HL-60 (cell line): Measurements from ENCODE around the gene CLTB.
A peak's percentile ranks its signal among the peaks of the same experiment; 100 is the strongest.

ENCODE experiments used
- DNase-seq, 2 experiments: peaks; one replicate each; pipeline ENCODE4 v3.0.0-alpha.2; 2010 to 2020; ENCODE audit warnings: low read depth in 1 of 2, low spot score in 1 of 2
- H3K27ac ChIP-seq: fragments of 250-450 bp; sonication (Bioruptor Pico); replicated peaks from 2 replicates; pipeline ENCODE4 v1.5.1; 2020; ENCODE audit warnings: mild to moderate bottlenecking, moderate library complexity
- H3K27me3 ChIP-seq: fragments of 250-450 bp; sonication (Bioruptor Pico); 2 replicates; pipeline ENCODE4 v1.5.1; 2021; ENCODE audit warnings: mild to moderate bottlenecking, moderate library complexity; ENCODE audit not compliant: insufficient read depth, poor library complexity, severe bottlenecking
- H3K4me3 ChIP-seq: replicated peaks from 2 replicates; pipeline ENCODE4 v1.5.1; 2011; ENCODE audit warnings: mild to moderate bottlenecking, control low read depth, low read length; ENCODE audit not compliant: insufficient read depth
- GABPA ChIP-seq: IDR thresholded peaks from 2 replicates; pipeline ENCODE4 v1.6.1; 2012; ENCODE audit warnings: low read depth
- POLR2AphosphoS5 ChIP-seq: IDR thresholded peaks from 2 replicates; pipeline ENCODE4 v1.6.1; 2012; ENCODE audit warnings: low read depth
- SPI1 ChIP-seq: IDR thresholded peaks from 2 replicates; pipeline ENCODE4 v1.6.1; 2012; ENCODE audit warnings: low read depth, mild to moderate bottlenecking, borderline replicate concordance
- TF ChIP-seq, protein P1 (sequence below): IDR thresholded peaks from one replicate; pipeline ENCODE4 v1.5.1; 2011; ENCODE audit warnings: low read length, control low read depth, inconsistent platforms; ENCODE audit not compliant: insufficient read depth
- TF ChIP-seq, protein P2 (sequence below): IDR thresholded peaks from 2 replicates; pipeline ENCODE4 v1.6.1; 2012; ENCODE audit warnings: low read depth; ENCODE audit not compliant: insufficient replicate concordance

Gene CLTB

DNA sequence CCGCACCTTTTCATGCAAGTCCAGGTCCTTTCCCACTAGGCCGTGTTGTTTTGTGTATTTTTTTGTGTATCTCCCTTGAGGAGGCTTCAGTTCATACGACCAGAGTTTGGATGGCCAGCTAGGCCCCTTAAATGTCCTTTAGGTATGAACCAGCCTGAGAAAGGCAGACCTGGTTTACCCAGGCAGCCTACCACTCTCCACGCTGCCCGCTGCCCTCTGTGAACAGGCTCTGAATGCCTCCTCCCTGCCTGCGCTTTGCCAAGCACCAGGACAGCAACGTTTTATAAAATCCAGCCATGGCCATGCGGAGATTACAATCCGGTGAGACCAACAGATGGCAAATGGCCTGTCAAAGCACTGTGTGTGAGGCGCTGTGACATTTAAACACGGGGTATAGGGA is 626 bp upstream of the CLTB start:
- H3K27ac ChIP-seq, result no peak overlapping the region
- no peaks in the 10 kb centered on the region for H3K27me3 ChIP-seq
- H3K4me3 ChIP-seq, result peak overlapping the region; percentile 16; the same call in 1 of the 2 replicates
- TF ChIP-seq, protein P1, sequence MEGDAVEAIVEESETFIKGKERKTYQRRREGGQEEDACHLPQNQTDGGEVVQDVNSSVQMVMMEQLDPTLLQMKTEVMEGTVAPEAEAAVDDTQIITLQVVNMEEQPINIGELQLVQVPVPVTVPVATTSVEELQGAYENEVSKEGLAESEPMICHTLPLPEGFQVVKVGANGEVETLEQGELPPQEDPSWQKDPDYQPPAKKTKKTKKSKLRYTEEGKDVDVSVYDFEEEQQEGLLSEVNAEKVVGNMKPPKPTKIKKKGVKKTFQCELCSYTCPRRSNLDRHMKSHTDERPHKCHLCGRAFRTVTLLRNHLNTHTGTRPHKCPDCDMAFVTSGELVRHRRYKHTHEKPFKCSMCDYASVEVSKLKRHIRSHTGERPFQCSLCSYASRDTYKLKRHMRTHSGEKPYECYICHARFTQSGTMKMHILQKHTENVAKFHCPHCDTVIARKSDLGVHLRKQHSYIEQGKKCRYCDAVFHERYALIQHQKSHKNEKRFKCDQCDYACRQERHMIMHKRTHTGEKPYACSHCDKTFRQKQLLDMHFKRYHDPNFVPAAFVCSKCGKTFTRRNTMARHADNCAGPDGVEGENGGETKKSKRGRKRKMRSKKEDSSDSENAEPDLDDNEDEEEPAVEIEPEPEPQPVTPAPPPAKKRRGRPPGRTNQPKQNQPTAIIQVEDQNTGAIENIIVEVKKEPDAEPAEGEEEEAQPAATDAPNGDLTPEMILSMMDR, result no peak
- no peak for TF ChIP-seq GABPA
- no peak for TF ChIP-seq SPI1
- TF ChIP-seq, protein P2, sequence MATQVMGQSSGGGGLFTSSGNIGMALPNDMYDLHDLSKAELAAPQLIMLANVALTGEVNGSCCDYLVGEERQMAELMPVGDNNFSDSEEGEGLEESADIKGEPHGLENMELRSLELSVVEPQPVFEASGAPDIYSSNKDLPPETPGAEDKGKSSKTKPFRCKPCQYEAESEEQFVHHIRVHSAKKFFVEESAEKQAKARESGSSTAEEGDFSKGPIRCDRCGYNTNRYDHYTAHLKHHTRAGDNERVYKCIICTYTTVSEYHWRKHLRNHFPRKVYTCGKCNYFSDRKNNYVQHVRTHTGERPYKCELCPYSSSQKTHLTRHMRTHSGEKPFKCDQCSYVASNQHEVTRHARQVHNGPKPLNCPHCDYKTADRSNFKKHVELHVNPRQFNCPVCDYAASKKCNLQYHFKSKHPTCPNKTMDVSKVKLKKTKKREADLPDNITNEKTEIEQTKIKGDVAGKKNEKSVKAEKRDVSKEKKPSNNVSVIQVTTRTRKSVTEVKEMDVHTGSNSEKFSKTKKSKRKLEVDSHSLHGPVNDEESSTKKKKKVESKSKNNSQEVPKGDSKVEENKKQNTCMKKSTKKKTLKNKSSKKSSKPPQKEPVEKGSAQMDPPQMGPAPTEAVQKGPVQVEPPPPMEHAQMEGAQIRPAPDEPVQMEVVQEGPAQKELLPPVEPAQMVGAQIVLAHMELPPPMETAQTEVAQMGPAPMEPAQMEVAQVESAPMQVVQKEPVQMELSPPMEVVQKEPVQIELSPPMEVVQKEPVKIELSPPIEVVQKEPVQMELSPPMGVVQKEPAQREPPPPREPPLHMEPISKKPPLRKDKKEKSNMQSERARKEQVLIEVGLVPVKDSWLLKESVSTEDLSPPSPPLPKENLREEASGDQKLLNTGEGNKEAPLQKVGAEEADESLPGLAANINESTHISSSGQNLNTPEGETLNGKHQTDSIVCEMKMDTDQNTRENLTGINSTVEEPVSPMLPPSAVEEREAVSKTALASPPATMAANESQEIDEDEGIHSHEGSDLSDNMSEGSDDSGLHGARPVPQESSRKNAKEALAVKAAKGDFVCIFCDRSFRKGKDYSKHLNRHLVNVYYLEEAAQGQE, result no peak
- TF ChIP-seq POLR2AphosphoS5, result no peak
- no peak for DNase-seq

DNA sequence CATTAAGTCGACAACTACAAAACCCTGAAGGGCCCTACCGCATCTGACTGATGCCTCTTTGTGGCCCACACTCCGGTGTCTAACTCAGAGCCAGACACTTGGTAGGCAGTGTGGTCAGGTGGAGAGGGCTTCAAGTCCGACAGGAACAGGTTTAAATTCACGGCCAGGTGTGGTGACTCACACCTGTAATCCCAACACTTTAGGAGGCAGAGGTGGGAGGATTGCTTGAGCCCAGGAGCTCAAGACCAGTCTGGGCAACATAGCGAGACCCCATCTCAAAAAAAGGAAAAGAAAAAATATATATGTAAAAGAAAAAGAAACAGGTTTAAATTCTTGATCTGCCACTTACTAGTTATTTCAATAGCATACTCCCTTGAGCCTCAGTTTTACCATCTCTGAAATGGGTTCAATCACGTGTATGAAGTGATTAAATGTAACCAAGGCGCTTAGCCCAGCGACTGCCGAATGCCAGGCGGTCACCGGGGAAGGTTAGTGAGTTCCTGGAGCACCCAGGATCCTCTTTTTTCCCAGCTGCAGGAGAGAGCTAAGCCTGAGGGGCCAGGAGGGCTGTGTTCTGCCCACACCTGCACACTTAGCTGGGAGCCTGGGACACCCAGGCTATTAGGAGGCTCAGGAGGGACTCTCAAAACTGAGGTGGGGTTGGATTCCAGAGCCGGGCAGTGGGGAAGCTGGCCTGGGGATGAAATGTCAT is 943 bp downstream of the CLTB start:
- peak overlapping the region; percentile 56; the same call in 1 of the 2 replicates for H3K27ac ChIP-seq
- TF ChIP-seq, protein P1, result no peak
- TF ChIP-seq SPI1 (no peak), POLR2AphosphoS5 (no peak), GABPA (no peak)
- TF ChIP-seq, protein P2, result no peak
- DNase-seq, result no peak

DNA sequence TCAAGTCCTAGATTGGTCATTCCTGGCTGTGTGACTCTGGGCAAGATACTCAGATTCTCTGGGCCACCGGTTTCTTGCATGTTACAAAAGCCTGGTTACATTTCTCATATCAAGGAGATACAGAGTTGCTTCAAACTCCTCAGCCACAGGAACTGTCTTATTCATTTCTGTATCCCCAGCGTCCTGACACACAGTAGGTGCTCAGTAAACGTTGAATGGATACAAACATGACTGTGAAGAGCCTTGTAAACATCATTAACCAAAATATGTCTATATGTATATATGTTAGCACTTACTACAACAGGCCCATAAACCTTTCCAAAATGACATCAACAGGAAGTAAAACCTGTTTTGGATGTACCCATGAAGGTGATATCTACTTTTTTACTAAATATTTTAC is 1.6 kb downstream of the CLTB start:
- no peak overlapping the region for H3K4me3 ChIP-seq
- no peaks in the 10 kb centered on the region for H3K27me3 ChIP-seq
- TF ChIP-seq, protein P2, result no peak
- TF ChIP-seq, protein P1, result no peak
- no peak for TF ChIP-seq POLR2AphosphoS5
- no peak for TF ChIP-seq SPI1
- TF ChIP-seq GABPA, result no peak
- H3K27ac ChIP-seq, result no peak overlapping the region
- DNase-seq, result no peak

More for the DNA sequence above, 943 bp downstream of the CLTB start:
- Histone ChIP-seq H3K4me3 (peak overlapping the region; percentile 63), H3K27me3 (no peaks in the 10 kb centered on the region)
